Erythroblast (primary cell): ENCODE measurements around the gene SPTLC2.
"Not testable (repeated sequence)": the region's sequence is repeated elsewhere in the genome, so short reads cannot be mapped to it uniquely, and the experiment has no call there.

ENCODE experiments used
- DNase-seq, 2 experiments: peaks; one replicate each; lab custom pipeline; 2025; lab: John Stamatoyannopoulos, UW
- GATA1 ChIP-seq: IDR thresholded peaks from 2 replicates; pipeline ENCODE4 v1.6.1; 2011; ENCODE audit warnings: low read depth, mild to moderate bottlenecking, control low read depth, low read length, moderate library complexity
- POLR2A ChIP-seq: IDR thresholded peaks from 2 replicates; pipeline ENCODE4 v1.6.1; 2011; ENCODE audit warnings: mild to moderate bottlenecking, low read length

SPTLC2 gene

DNA sequence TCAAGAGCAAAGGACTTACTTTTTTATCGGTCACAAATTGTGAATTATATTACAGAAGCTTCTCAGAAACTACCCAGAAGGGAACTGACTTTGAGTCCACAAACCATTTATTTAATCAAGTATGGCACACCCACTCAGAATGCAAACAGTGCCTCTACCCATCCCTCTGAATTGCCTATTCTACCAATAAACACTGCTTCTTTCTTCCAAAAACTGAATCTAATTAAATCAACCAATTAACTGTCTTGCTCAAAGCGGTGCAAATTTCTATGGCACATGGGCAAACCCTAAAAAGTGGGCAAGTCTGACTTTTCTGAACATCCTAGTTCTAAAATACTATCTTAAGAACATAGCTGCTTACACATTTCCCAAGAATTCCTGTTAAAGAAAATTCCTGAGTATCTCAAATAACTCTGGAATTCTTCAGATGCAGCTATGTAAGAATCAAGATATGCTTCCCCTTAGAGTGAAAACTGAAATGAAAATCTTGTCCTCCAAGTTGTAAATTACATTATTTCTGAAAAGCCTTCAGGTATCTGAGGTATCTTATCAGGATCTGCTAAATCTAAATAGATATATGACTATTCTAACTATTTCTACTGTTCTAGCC, 4.3 kb downstream of the SPTLC2 start:
- no peak for DNase-seq
- no peak for TF ChIP-seq POLR2A
- no peak for TF ChIP-seq GATA1

DNA sequence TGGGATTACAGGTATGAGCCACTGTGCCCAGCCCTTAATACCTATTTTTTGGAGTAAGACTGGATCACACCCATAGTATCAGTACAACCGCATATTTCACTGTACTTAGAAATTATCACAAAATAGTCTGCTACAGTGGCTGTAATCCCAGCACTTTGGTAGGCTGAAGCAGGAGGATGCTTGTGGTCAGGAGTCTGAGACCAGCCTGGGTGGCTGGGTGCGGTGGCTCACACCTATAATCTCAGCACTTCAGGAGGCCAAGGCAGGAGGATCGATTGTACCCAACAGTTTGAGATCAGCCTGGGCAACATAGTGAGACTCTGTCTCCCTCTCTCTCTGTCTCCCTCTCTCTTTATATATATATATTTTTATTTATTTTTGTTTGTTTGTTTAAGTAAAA, 5.9 kb downstream of the SPTLC2 start:
- no peak for DNase-seq
- TF ChIP-seq POLR2A (no peak), GATA1 (no peak)

DNA sequence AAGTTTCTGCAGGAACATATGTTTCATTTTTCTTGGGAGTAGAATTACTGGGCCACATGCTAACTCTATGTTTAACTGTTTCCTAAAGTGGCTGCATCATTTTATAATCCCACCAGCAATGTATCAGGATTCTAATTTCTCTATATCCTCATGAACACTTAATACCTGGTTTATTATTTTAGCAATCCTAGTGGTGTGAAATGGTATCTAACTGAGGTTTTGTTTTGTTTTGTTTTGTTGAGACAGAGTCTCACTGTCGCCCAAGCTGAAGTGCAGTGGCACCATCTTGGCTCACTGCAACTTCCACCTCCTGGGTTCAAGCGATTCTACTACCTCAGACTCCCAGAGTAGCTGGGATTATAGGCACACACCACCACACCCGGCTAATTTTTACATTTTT, 6.5 kb downstream of the SPTLC2 start:
- TF ChIP-seq GATA1 (no peak), POLR2A (no peak)

DNA sequence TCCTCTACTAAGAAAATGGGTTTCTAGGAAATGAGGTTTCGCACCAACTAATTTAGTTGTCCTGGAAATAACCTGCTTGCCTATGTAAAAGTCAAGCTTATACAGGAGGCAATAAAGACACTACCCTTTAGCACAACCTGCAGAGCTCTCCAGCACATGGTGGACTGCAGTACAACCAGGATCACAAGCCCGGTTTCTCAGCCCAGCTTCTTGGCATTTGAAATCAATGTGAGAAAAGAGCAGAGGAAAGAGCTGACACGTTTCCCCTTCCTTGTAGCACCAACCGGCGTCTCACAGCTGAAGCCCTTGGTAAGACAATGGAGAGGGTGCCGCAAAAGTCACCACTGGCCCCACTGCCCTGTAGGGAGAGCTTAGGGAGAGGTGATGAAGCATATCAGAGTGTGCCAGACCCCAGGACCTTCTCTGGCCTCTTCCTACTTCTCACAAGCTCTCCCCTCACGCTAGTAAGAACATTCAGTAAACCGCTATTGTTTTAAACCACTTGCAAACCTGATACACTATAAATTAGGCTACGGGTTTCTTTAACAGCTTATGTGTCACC, 8.6 kb downstream of the SPTLC2 start:
- TF ChIP-seq GATA1 = no peak
- DNase-seq = peak; percentile 54 to 81

More for the DNA sequence above, 6.5 kb downstream of the SPTLC2 start:
- DNase-seq = no peak

DNA sequence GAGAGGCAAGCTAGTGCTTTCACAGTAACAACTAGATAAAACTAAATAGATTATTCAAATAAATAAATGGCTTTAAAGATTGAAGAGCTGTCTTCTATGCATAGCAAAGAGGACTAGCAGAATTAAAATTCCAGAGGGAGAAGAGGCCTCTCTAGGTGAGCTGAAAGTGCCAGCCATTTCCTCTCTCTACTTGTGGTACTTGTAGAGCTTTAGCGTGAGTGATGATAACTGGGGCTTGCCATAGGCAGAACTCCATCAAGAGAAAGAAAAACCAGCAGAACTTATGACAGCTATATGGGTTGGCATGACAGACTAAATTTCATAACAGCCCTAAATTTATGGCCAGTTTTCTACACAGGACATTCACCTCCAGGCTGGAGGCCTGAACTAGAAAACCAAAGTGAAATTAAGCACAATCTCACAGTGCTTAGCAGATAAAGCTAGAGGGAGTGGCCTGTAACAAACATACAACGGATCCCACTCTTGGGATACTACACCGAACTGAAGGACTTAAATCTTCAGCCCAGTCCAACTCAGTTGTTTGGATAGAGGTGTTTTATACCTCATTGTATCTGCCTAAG, 11.0 kb downstream of the SPTLC2 start:
- DNase-seq = peak; percentile 26 to 34
- TF ChIP-seq POLR2A = no peak

DNA sequence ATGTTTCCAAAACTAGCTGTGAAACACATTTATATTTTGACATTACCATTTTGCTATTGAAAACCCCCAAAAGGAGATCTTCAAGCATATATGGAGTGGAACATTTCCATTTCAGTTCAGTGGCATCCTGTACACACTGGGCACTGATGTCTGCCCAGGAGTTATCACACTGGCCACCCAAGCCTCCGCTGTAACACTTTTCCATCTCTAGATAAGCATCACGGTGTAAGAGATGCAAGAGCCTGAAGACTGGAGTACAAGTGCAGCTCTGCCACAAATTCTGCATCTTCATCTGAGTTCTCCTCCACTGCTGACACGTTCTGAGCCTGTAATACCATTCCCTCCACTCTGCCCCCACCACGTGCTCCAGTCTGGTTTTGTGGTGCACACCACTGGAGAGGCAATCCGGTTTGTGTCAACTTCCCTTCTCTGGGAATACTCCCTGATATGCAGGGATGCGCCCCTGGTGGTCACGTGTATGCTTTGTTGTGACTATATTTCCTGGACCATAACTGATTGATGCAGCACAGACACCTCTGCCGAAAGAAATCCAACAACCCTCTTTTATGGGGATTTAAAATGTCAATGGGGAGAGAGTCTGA, 12.7 kb downstream of the SPTLC2 start:
- DNase-seq = peak; percentile 38 to 39
- TF ChIP-seq POLR2A (no peak), GATA1 (no peak)

DNA sequence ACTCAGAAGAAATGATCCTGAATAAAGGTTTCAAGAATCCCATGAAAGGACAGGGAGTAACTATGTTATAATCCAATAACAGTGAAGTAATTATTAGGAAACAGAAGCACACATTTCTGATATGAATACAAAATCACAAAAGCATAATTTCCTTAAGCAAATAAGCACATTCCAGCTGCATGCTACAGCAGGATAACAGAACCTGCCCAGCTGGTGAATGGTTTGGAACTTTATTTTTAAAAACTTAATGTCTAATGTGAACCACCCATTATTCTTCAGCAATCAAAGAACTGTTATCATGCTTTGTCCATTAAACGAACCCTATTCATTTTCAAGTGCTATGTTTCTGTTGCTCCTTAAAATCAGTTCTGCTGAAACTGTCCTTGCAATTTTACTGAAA, 13.4 kb downstream of the SPTLC2 start:
- TF ChIP-seq POLR2A (no peak), GATA1 (no peak)
- DNase-seq = no peak

DNA sequence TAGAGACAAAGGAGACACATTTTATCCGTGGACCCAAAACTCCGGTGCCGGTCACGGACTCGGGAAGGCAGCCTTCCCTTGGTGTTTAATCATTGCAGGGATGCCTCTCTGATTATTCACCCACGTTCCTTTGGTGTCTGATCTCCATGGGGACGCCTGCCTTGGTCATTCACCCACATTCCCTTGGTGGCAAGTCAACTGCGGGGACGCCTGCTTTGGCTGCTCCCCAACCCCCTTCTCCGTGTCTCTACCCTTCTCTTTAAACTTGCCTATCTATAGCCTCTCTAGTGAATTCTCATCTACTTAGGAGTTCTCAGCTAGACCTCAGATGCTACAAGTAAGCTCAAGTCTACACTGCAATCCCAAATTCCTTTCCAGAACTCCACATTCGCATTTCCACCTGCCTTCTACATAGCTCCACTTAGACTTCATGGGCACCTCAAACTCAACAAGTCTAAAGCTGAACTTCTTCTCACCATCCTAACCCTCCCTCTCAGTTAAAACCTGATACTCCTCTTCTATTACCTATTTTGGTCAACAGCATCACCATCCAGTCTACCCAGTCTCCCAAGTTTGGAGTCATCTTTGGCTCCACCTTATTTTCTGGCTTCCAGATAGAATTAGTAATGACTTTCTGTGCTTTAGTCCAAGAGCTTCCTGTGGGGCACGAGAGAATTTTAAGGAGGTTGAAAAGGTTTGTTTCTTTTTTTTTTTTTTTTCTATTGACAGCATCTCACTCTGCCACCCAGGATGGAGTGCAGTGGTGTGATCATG, 14.4 kb downstream of the SPTLC2 start:
- TF ChIP-seq POLR2A = no peak
- no peak for TF ChIP-seq GATA1
- DNase-seq = no peak

DNA sequence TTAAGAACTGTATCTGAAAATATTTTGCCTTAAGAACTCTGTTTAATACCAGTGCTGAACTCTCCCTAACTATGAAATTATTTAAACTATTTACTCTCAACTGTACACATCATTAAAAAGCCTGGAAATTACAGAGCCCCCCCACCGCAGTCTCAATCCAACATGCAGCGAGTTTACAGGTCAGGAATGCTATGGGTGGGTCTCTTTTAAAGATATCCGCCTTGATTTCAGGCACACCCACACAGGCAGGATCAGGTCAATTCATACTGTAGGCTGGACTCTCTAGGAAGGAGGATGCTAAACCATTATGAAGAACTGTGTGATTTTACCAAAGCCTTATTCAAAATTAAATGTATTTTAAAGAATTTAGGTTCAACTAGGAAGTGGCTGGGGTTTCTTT, 16.5 kb downstream of the SPTLC2 start:
- no peak for DNase-seq
- no peak for TF ChIP-seq GATA1

DNA sequence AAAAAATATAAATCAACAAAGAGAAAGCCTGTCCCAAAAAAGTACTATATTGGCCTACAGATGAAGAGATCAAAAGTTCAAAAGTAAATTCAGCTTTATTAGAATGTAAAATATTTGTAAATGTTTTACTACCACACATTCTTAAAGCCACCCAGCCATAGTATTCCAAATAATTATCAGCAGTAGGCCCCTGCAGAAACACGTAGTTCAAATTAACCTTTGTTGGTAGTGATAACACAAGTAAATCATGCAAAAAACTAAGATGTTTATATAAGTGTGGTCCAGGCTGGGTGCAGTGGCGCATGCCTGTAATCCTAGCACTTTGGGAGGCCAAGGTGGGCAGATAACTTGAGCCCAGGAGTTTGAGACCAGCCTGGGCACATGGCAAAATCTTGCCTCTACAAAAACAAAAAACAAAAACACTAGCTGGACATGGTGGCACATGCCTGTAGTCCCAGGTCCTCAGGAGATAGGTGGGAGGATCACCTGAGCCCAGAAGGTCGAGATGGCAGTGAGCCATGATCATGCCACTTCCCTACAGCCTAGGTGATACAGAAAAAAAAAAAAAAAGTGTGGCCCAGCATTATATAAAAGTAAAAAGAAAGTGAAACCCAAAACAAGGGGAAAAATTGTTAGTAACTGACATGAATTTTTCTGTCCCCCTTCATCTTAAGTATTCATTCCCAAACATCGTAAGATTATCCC, 17.9 kb downstream of the SPTLC2 start:
- TF ChIP-seq GATA1 (no peak), POLR2A (no peak)
- DNase-seq = no peak

DNA sequence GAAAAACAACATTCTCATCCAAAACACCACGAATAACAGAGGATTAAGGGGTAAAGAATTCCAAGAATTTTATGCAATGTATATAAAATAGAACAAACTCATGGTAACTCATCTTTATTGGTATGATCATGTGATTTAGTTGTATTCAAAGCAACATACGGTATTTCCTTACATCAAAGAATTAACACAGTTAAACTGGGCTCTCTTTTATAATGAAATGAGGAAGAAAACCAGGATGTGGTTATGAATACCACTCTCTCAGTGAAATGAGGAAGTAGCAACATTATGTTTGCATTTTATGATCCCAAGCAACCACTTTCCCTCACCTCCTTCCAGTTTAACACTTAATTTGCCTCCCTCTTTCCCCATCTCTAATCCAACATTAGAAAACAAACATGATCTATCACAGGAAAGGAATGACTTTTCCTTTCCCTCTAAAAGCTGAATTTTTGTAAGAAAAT, 22.9 kb downstream of the SPTLC2 start:
- DNase-seq = no peak
- TF ChIP-seq POLR2A (no peak), GATA1 (no peak)

DNA sequence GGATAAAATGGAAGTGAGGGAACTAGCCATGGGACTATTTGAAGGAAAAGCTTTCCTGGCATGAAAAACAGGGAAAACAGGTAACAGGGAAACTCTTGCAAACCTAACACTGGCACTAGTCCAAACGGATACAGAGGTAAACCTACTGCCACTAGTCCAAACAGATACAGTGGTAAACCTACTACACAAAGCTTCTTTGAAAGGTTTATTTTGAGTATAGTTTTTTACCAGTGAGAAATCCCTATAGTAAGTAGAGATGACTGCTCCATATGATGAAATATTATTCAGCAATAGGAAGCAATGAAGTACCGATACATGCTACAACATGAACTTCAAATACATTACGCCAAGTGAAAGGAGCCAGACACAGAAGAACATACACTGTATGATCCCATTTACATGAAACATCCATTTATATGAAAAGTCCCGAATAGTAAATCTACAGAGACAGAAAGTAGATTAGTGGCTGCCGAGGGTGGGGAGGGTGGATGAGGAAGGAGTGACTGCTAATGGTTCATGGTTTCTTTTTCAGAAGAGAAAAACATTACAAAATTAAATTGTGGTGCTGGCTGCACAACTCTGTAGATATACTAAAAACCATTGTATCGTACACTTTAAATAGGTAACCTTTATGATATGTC, 25.5 kb downstream of the SPTLC2 start:
- peak in 1 of 2 experiments; percentile 11 for DNase-seq
- no peak for TF ChIP-seq GATA1
- no peak for TF ChIP-seq POLR2A

DNA sequence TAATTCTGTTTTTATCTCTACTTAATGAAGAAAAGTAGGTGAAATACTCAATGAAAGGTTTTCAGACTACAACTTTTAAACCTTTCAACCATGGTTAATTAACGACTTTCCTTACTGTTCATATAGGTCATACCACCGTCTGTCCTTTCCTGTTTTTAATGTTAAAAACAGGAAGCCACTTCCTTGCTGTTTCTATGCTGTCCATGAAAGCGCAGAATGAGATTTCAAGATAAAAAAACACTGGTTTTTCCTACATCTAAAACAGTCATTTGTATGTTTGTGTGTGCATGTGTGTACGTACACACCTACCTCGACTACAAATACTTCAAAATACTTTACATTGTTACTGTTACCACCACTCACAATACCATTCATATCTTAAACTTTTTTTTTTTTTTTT, 27.3 kb downstream of the SPTLC2 start:
- TF ChIP-seq GATA1 (no peak), POLR2A (no peak)
- no peak for DNase-seq

DNA sequence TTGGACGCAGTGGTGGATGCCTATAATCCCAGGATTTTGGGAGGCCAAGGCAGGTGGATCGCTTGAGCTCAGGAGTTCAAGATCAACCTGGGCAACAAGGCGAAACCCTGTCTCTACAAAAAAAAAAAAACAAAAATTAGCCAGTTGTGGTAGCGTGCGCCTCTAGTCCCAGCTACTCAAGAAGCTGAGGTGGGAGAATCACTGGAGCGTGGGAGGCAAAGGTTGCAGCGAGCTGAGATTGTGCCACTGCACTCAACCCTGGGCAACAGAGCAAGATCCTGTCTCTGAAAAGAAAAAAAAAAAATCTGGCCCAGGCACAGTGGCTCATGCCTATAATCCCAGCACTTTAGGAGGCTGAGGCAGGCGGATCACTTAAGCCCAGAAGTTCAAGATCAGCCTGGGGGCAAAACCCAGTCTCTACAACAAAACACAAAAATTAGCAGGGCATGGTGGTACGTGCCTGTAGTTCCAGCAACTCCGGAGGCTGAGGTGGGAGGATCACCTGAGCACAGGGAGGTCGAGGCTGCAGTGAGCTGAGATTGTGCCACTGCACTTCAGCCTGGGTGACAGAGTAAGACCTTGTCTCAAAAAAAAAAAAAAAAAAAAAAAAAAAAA, 27.9 kb downstream of the SPTLC2 start:
- DNase-seq = not testable (repeated sequence)
